Lung (tissue), 12 donors: Measurements from ENCODE around the gene C19orf44. TPM values are rescaled to one million over a fixed set of nuclear protein-coding genes. Genes with fewer than 3 reads are reported as not detected.

ENCODE experiments used
- ATAC-seq: fragments of 200-7000 bp; cut with Tn5 transposase; one replicate; pipeline ENCODE4 v1.9.1; 2020; ENCODE audit warnings: moderate number of reproducible peaks; ENCODE audit not compliant: insufficient read depth, low FRiP score
- DNase-seq, 3 donors: peaks; one replicate each; pipeline ENCODE4 v3.0.0-alpha.2; 2013 to 2017
- H3K27ac ChIP-seq, 2 donors: one replicate each; pipeline ENCODE4 v1.5.1; 2013; ENCODE audit warnings: mild to moderate bottlenecking in 2 of 2, moderate library complexity in 2 of 2, control low read depth in 1 of 2, inconsistent platforms in 1 of 2, low read depth in 1 of 2, low read length in 1 of 2
- H3K27me3 ChIP-seq, 3 donors: one replicate each; pipeline ENCODE4 v1.5.1; 2013; ENCODE audit warnings: low read length in 2 of 3; ENCODE audit not compliant: control insufficient read depth in 3 of 3, insufficient read depth in 3 of 3
- H3K36me3 ChIP-seq, 4 donors: one replicate each; pipeline ENCODE4 v1.5.1; 2013; ENCODE audit warnings: low read length in 4 of 4, mild to moderate bottlenecking in 1 of 4, moderate library complexity in 1 of 4; ENCODE audit not compliant: control insufficient read depth in 4 of 4, insufficient read depth in 4 of 4
- H3K4me1 ChIP-seq, 5 donors: one replicate each; pipeline ENCODE4 v1.5.1; 2013; ENCODE audit warnings: low read length in 5 of 5, mild to moderate bottlenecking in 2 of 5, moderate library complexity in 1 of 5; ENCODE audit not compliant: control insufficient read depth in 5 of 5, insufficient read depth in 5 of 5
- H3K4me3 ChIP-seq: one replicate; pipeline ENCODE4 v1.5.1; 2013; ENCODE audit warnings: mild to moderate bottlenecking, control low read depth, moderate library complexity
- H3K9ac ChIP-seq, 2 donors: one replicate each; pipeline ENCODE4 v1.5.1; 2013; ENCODE audit warnings: low read length in 2 of 2, control low read depth in 1 of 2; ENCODE audit not compliant: insufficient read depth in 1 of 2
- H3K9me3 ChIP-seq, 4 donors: one replicate each; pipeline ENCODE4 v1.5.1; 2013; ENCODE audit warnings: low read length in 3 of 4, mild to moderate bottlenecking in 1 of 4, moderate library complexity in 1 of 4; ENCODE audit not compliant: control insufficient read depth in 4 of 4, insufficient read depth in 3 of 4
- CTCF ChIP-seq: IDR thresholded peaks from 2 replicates; pipeline ENCODE4 v1.5.1; 2012; ENCODE audit warnings: mild to moderate bottlenecking; ENCODE audit errors: control extremely low read depth, extremely low read depth
- WGBS, 2 donors: extraction: QIAGEN DNeasy Blood & Tissue Kit; methylation state at CpG; one replicate each; pipeline ENCODE4 v1.1.7; 2013; 5-methylcytosine and 5-hydroxymethylcytosine counted together
- polyA plus RNA-seq, 2 donors: library from polyadenylated mRNA; stranded (reverse); fragments of 200-250 nt; gene quantifications; one replicate each; pipeline ENCODE4 v1.2.1, GENCODE V29; 2013
- total RNA-seq, 2 donors: library from RNA; depleted of rRNA in 1 of 2; stranded (reverse); fragments of >200 nt in 1 of 2; gene quantifications; one replicate each; pipeline ENCODE4 v1.2.1, GENCODE V29; 2014 to 2021
- donor health status: control.
- donor health status: control.
- donor health status: Bipolar disorder and iron deficiency.
- donor health status: healthy.
- donor health status: DM: yes; HTN: yes; CAD: no.

C19orf44 gene
- total and polyA plus RNA-seq, 4 donors, result 3.1 to 9.4 (median 4.6) TPM

- Histone ChIP-seq H3K4me1 (peaks cover 4 to 17% (median 7%) of the 10 kb centered on the region in 5 donors), H3K27me3 (no peaks in the 10 kb centered on the region), H3K9me3 (peaks cover 0 to 2% (median 1%) of the 10 kb centered on the region in 4 donors), H3K9ac (no peak overlapping the region), H3K36me3 (peaks cover 0 to 4% (median 0%) of the 10 kb centered on the region in 4 donors), H3K27ac (no peak overlapping the region), H3K4me3 (no peak overlapping the region)
- TF ChIP-seq CTCF, result no peak
- DNase-seq (no peak), ATAC-seq (no peak)
- WGBS, 2 donors, result 67 to 71% methylated on average over 2 of the region's 2 CpGs
Observed at GRCh38 chr19:16472992-16473391, 23.2 kb upstream of the C19orf44 start.

- Histone ChIP-seq H3K4me3 (no peak overlapping the region), H3K9me3 (peaks cover 0 to 2% (median 1%) of the 10 kb centered on the region in 4 donors), H3K36me3 (peaks cover 0 to 3% (median 0%) of the 10 kb centered on the region in 4 donors), H3K9ac (no peak overlapping the region), H3K4me1 (peaks cover 4 to 15% (median 7%) of the 10 kb centered on the region in 5 donors), H3K27ac (no peak overlapping the region), H3K27me3 (no peaks in the 10 kb centered on the region)
- DNase-seq (peak in 2 of 3 donors; percentile 50 to 68), ATAC-seq (no peak)
- no peak for TF ChIP-seq CTCF
- WGBS, 2 donors, result 56 to 75% methylated on average over 13 of the region's 13 CpGs
Observed at GRCh38 chr19:16473875-16474392, 22.3 kb upstream of the C19orf44 start.

DNA sequence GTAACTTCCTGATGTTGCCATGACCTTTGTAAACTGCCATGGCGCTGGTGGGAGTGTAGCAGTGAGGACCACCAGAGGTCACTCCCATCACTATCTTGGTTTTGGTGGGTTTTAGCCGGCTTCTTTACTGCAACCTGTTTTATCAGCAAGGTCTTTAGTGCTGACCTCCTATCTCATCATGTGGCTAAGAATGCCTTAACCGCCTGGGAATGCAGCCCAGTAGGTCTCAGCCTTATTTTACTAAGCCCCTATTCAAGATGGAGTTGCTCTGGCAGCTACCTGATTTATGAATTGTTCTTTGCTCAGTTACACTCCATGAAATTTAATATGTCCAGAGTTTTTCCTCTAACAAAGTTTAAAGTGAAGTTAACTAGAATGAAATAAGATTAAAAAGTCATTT, 19.8 kb upstream of the C19orf44 start:
- H3K4me3 ChIP-seq, result no peak overlapping the region
- no peak for TF ChIP-seq CTCF
- ATAC-seq (no peak), DNase-seq (no peak)
- no peaks in the 10 kb centered on the region for H3K27me3 ChIP-seq
- no peaks in the 10 kb centered on the region for H3K36me3 ChIP-seq
- H3K9ac ChIP-seq, result no peak overlapping the region
- peaks cover 0 to 4% (median 2%) of the 10 kb centered on the region in 5 donors for H3K4me1 ChIP-seq
- no peak overlapping the region for H3K27ac ChIP-seq
- peaks cover 0 to 2% (median 1%) of the 10 kb centered on the region in 4 donors for H3K9me3 ChIP-seq
- 71 to 84% methylated on average over 3 of the region's 3 CpGs for WGBS, 2 donors

DNA sequence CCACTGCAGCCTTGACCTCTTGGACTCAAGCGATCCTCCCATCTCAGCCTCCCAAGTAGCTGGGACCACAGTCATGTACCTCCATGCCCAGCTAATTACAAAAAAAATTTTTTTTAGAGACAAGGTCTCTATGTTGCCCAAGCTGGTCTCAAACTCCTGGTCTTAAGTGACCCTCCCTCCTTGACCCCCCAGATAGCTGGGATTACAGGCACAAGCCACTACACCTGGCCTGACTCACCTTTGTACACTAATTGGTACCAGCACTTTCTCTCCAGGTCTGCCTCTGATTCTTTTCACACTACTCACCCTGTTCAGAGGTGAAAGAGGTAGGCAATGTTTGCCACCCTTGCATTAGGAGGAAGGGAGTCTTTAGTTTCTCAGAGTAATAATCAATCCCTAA, 18.9 kb upstream of the C19orf44 start:
- Histone ChIP-seq H3K9ac (no peak overlapping the region), H3K27ac (no peak overlapping the region), H3K27me3 (no peaks in the 10 kb centered on the region), H3K4me3 (no peak overlapping the region), H3K4me1 (peaks cover 0 to 2% (median 0%) of the 10 kb centered on the region in 5 donors), H3K9me3 (peaks cover 0 to 2% (median 1%) of the 10 kb centered on the region in 4 donors), H3K36me3 (no peaks in the 10 kb centered on the region)
- ATAC-seq (no peak), DNase-seq (no peak)
- 92 to 97% methylated on average over 1 of the region's 1 CpG for WGBS, 2 donors
- TF ChIP-seq CTCF, result no peak
